ENCODE data around the gene EIF4A2.

The EIF4A2 gene

DNA sequence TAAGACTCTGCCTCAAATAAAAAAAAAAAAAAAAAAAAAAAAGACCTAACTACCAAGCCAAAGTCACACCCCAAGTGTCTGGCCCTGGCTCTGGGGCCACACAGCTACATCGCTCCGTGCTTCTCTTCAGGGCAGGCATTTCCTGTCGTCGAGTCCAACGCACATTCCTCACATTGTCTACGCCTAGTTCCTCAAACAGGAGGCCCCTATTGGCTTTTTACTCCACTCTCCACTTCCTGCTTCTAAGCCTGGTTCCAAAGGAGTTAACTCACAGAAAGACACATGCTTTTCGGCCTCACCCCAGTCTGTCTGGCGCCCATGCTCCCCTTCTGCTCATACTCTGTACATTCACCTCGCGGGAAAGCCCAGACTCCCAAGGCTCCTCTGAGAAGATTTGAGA lies 37.4 kb upstream of the EIF4A2 start:
- 0 out of 2 replicates have a peak, but pooled peaks cover 3% of the 10 kb centered on the region for H3K27me3 ChIP-seq (ENCODE audit: control insufficient read depth, low read length)
- no peak overlapping the region for H3K4me2 ChIP-seq (ENCODE audit: low read length)
- TF ChIP-seq, protein P1, sequence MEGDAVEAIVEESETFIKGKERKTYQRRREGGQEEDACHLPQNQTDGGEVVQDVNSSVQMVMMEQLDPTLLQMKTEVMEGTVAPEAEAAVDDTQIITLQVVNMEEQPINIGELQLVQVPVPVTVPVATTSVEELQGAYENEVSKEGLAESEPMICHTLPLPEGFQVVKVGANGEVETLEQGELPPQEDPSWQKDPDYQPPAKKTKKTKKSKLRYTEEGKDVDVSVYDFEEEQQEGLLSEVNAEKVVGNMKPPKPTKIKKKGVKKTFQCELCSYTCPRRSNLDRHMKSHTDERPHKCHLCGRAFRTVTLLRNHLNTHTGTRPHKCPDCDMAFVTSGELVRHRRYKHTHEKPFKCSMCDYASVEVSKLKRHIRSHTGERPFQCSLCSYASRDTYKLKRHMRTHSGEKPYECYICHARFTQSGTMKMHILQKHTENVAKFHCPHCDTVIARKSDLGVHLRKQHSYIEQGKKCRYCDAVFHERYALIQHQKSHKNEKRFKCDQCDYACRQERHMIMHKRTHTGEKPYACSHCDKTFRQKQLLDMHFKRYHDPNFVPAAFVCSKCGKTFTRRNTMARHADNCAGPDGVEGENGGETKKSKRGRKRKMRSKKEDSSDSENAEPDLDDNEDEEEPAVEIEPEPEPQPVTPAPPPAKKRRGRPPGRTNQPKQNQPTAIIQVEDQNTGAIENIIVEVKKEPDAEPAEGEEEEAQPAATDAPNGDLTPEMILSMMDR (IDR thresholded peaks at IDR 0.05; ENCODE audit: low read depth, low read length, poor library complexity, severe bottlenecking), result no peak
- no peak for TF ChIP-seq EZH2phosphoT487 (IDR thresholded peaks at IDR 0.05; ENCODE audit: borderline replicate concordance, low read length)
- H3F3A ChIP-seq (ENCODE audit: control insufficient read depth, insufficient read depth), result no peaks in the 10 kb centered on the region
- no peaks in the 10 kb centered on the region for H3K9me3 ChIP-seq (ENCODE audit: control insufficient read depth, insufficient read depth, low read length)
- H3K79me2 ChIP-seq (ENCODE audit: control insufficient read depth, low read length), result no peaks in the 10 kb centered on the region
- no peaks in the 10 kb centered on the region for H4K20me1 ChIP-seq (ENCODE audit: control insufficient read depth, insufficient read depth, low read depth, low read length)
- H3K27ac ChIP-seq (ENCODE audit: low read depth, low read length), result no peak overlapping the region
- no peaks in the 10 kb centered on the region for H3K36me3 ChIP-seq (ENCODE audit: control insufficient read depth, low read length)
- H3K9me2 ChIP-seq (replicated peaks; ENCODE audit: control insufficient read depth, low read length), result no peaks in the 10 kb centered on the region
- 0 out of 2 replicates have a peak, but pooled peaks cover 5% of the 10 kb centered on the region for H3K4me1 ChIP-seq (ENCODE audit: control insufficient read depth, low read length)
- H3K4me3 ChIP-seq (ENCODE audit: low read length), result no peak overlapping the region

DNA sequence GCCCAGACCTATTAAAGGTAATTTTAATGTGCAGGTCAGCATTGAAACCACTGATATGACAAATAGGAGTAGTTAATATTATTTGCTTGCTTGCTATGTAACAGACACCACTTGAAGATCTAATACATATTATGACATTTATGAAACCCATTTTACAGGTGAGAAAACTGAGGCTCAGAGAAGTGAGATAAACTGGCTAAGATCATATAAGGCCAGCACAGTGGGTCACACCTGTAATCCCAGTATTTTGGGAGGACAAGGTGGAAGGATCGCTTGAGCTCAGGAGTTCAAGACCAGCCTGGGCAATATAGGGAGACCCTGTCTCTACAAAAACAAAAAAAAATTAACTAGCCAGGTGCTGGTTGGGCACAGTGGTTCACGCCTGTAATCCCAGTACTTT lies 33.1 kb upstream of the EIF4A2 start:
- no peak for TF ChIP-seq EZH2phosphoT487 (IDR thresholded peaks at IDR 0.05; ENCODE audit: borderline replicate concordance, low read length)
- TF ChIP-seq, protein P1 (IDR thresholded peaks at IDR 0.05; ENCODE audit: low read depth, low read length, poor library complexity, severe bottlenecking), result no peak
- no peaks in the 10 kb centered on the region for H3F3A ChIP-seq (ENCODE audit: control insufficient read depth, insufficient read depth)
- no peak overlapping the region for H3K4me3 ChIP-seq (ENCODE audit: low read length)
- no peaks in the 10 kb centered on the region for H4K20me1 ChIP-seq (ENCODE audit: control insufficient read depth, insufficient read depth, low read depth, low read length)
- no peak overlapping the region for H3K4me2 ChIP-seq (ENCODE audit: low read length)
- H3K36me3 ChIP-seq (ENCODE audit: control insufficient read depth, low read length), result no peaks in the 10 kb centered on the region
- H3K27me3 ChIP-seq (ENCODE audit: control insufficient read depth, low read length), result no peaks in the 10 kb centered on the region
- 0 out of 2 replicates have a peak, but pooled peaks cover 5% of the 10 kb centered on the region for H3K4me1 ChIP-seq (ENCODE audit: control insufficient read depth, low read length)
- H3K9me3 ChIP-seq (ENCODE audit: control insufficient read depth, insufficient read depth, low read length), result no peaks in the 10 kb centered on the region
- no peaks in the 10 kb centered on the region for H3K79me2 ChIP-seq (ENCODE audit: control insufficient read depth, low read length)
- H3K9me2 ChIP-seq (replicated peaks; ENCODE audit: control insufficient read depth, low read length), result no peaks in the 10 kb centered on the region
- H3K27ac ChIP-seq (ENCODE audit: low read depth, low read length), result no peak overlapping the region

DNA sequence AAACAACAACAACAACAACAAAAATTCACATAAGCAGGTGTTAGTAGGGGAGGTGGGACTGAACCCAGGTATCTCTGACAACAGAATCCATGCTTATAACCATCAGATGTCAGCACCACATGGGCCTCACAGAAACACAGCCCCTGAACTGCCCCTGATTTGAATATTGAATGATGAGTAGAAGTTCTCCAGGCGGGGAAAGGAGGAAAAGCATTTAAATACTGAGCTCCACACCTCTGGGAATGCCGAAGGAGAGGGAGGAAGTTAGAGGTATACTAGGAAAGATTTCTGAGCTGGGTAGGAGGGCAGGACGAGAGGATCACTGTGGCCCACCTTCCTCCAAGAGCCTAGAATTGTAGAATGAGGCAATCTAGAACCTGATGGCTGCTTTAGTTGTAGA lies 31.9 kb upstream of the EIF4A2 start:
- H3F3A ChIP-seq (ENCODE audit: control insufficient read depth, insufficient read depth), result no peaks in the 10 kb centered on the region
- H3K79me2 ChIP-seq (ENCODE audit: control insufficient read depth, low read length), result no peaks in the 10 kb centered on the region
- no peaks in the 10 kb centered on the region for H3K9me3 ChIP-seq (ENCODE audit: control insufficient read depth, insufficient read depth, low read length)
- H3K4me2 ChIP-seq (ENCODE audit: low read length), result no peak overlapping the region
- TF ChIP-seq EZH2phosphoT487 (IDR thresholded peaks at IDR 0.05; ENCODE audit: borderline replicate concordance, low read length), result no peak
- TF ChIP-seq, protein P1 (IDR thresholded peaks at IDR 0.05; ENCODE audit: low read depth, low read length, poor library complexity, severe bottlenecking), result no peak
- no peaks in the 10 kb centered on the region for H3K27me3 ChIP-seq (ENCODE audit: control insufficient read depth, low read length)
- H3K9me2 ChIP-seq (replicated peaks; ENCODE audit: control insufficient read depth, low read length), result no peaks in the 10 kb centered on the region
- no peak overlapping the region for H3K4me3 ChIP-seq (ENCODE audit: low read length)
- H3K27ac ChIP-seq (ENCODE audit: low read depth, low read length), result no peak overlapping the region
- H3K36me3 ChIP-seq (ENCODE audit: control insufficient read depth, low read length), result no peaks in the 10 kb centered on the region
- H3K4me1 ChIP-seq (ENCODE audit: control insufficient read depth, low read length), result no peaks in the 10 kb centered on the region
- H4K20me1 ChIP-seq (ENCODE audit: control insufficient read depth, insufficient read depth, low read depth, low read length), result no peaks in the 10 kb centered on the region
